Osteoblast (primary cell): ENCODE results near the gene ANXA3. TPM values are rescaled to one million over a fixed set of nuclear protein-coding genes. Genes with fewer than 3 reads are reported as not detected.

Experiments used
- DNase-seq: peaks from one replicate; pipeline ENCODE4 v3.0.0; 2011; ENCODE audit warnings: low spot score, mixed read lengths; ENCODE audit not compliant: insufficient read length; ENCODE audit errors: missing footprints
- H2AFZ ChIP-seq: 2 replicates; pipeline ENCODE4 v1.6.0; 2011; ENCODE audit warnings: mild to moderate bottlenecking, low read length
- H3K27ac ChIP-seq: 2 replicates; pipeline ENCODE4 v1.5.1; 2011; ENCODE audit warnings: mild to moderate bottlenecking, low read depth, low read length, moderate library complexity
- H3K27me3 ChIP-seq: 2 replicates; pipeline ENCODE4 v1.6.0; 2012; ENCODE audit warnings: mild to moderate bottlenecking, control low read depth, inconsistent platforms, low read length, moderate library complexity; ENCODE audit not compliant: insufficient read depth
- H3K36me3 ChIP-seq: 2 replicates; pipeline ENCODE4 v1.5.1; 2011; ENCODE audit warnings: mild to moderate bottlenecking, low read length, control low read depth, moderate library complexity; ENCODE audit not compliant: insufficient read depth
- H3K4me1 ChIP-seq: 2 replicates; pipeline ENCODE4 v1.5.1; 2011; ENCODE audit warnings: mild to moderate bottlenecking, low read length, control low read depth, moderate library complexity; ENCODE audit not compliant: insufficient read depth
- H3K4me2 ChIP-seq: 2 replicates; pipeline ENCODE4 v1.6.0; 2011; ENCODE audit warnings: mild to moderate bottlenecking, low read length; ENCODE audit not compliant: insufficient read depth
- H3K4me3 ChIP-seq: fragments of 200-600 bp; sonication (generic); 3 replicates; pipeline ENCODE4 v1.5.1; 2012; ENCODE audit warnings: mild to moderate bottlenecking, low read length, inconsistent platforms; ENCODE audit not compliant: insufficient read depth
- H3K79me2 ChIP-seq: 2 replicates; pipeline ENCODE4 v1.6.0; 2012; ENCODE audit warnings: mild to moderate bottlenecking, low read length, control low read depth, inconsistent platforms; ENCODE audit not compliant: insufficient read depth
- H3K9me3 ChIP-seq: 2 replicates; pipeline ENCODE4 v1.5.1; 2011; ENCODE audit warnings: low read depth, low read length, control low read depth
- H4K20me1 ChIP-seq: 2 replicates; pipeline ENCODE4 v1.6.0; 2012; ENCODE audit warnings: mild to moderate bottlenecking, low read length, control low read depth; ENCODE audit not compliant: insufficient read depth
- CTCF ChIP-seq: IDR thresholded peaks from 2 replicates; pipeline ENCODE4 v1.5.1; 2011; ENCODE audit warnings: mild to moderate bottlenecking, low read depth, low read length, moderate library complexity; ENCODE audit errors: extremely low read depth
- total RNA-seq: library from RNA; depleted of rRNA; stranded (reverse); fragments of >200 nt; gene quantifications from 2 replicates; pipeline ENCODE4 v1.2.3, GENCODE V29; 2012

Gene ANXA3
- total RNA-seq, 1 donor: 2.9 TPM

DNA sequence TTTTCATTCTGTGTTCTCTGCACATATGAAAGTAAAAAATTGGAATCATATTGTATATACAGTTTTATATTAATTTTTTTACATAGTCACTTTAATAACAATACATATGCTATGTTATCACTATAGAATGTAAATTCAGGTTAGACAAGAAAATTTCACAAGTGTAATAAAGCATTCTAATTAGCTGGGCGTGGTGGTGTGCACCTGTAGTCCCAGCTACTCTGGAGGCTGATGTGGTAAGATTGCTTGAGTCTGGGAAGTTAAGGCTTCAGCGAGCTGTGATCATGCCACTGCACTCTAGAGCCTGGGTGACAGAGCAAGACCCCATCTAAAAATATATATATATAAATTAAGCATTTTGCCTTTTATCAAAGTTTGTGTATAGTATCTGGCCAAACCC is 95.7 kb downstream of the ANXA3 start:
- Histone ChIP-seq H3K4me1 (peaks cover 42% of the 10 kb centered on the region), H3K36me3 (no peaks in the 10 kb centered on the region)
- no peak for TF ChIP-seq CTCF

GRCh38 chr4:78648640-78649363 is 97.2 kb downstream of the ANXA3 start:
- H3K27ac ChIP-seq: no peak overlapping the region
- no peak for TF ChIP-seq CTCF
- no peak overlapping the region for H3K4me2 ChIP-seq
- no peaks in the 10 kb centered on the region for H3K9me3 ChIP-seq
- no peak overlapping the region for H3K4me3 ChIP-seq
- H3K79me2 ChIP-seq: no peaks in the 10 kb centered on the region
- H2AFZ ChIP-seq: no peak overlapping the region
- no peaks in the 10 kb centered on the region for H4K20me1 ChIP-seq
- no peaks in the 10 kb centered on the region for H3K36me3 ChIP-seq
- no peak for DNase-seq
- H3K27me3 ChIP-seq: no peaks in the 10 kb centered on the region
- peaks cover 53% of the 10 kb centered on the region for H3K4me1 ChIP-seq

More for the DNA sequence above, 95.7 kb downstream of the ANXA3 start:
- Histone ChIP-seq H3K4me2 (no peak overlapping the region), H3K27me3 (no peaks in the 10 kb centered on the region), H3K9me3 (no peaks in the 10 kb centered on the region), H4K20me1 (no peaks in the 10 kb centered on the region), H2AFZ (no peak overlapping the region), H3K79me2 (no peaks in the 10 kb centered on the region), H3K4me3 (no peak overlapping the region), H3K27ac (no peak overlapping the region)
- DNase-seq: no peak

GRCh38 chr4:78650106-78651024 is 98.8 kb downstream of the ANXA3 start:
- Histone ChIP-seq H3K36me3 (no peaks in the 10 kb centered on the region), H3K27me3 (no peaks in the 10 kb centered on the region), H3K27ac (peak overlapping the region; percentile 72), H3K79me2 (no peaks in the 10 kb centered on the region), H3K9me3 (no peaks in the 10 kb centered on the region), H3K4me2 (peak overlapping the region; percentile 53), H2AFZ (peak overlapping the region; percentile 33), H3K4me3 (no peak overlapping the region), H3K4me1 (peaks cover 60% of the 10 kb centered on the region), H4K20me1 (no peaks in the 10 kb centered on the region)
- no peak for DNase-seq
- TF ChIP-seq CTCF: no peak
